ENCODE data around the gene YTHDF1. TPM values are rescaled to one million over a fixed set of nuclear protein-coding genes. Genes with fewer than 3 reads are reported as not detected.

YTHDF1 gene
- total and polyA plus RNA-seq, 2 of the 4 experiments (the other 2 are of a cell fraction), result 10.9 to 22.6 TPM

GRCh38 chr20:63215101-63216040 lies 560 bp downstream of the YTHDF1 start (continued):
- TF ChIP-seq ELK1 (IDR thresholded peaks at IDR 0.05; ENCODE audit: borderline replicate concordance, low read depth, low read length), result no peak
- TF ChIP-seq CHD1 (IDR thresholded peaks at IDR 0.05; ENCODE audit: low read depth, low read length), result no peak

- no peaks in the 10 kb centered on the region for H3K9me3 ChIP-seq (ENCODE audit: control insufficient read depth, insufficient read depth, low read length)
- peaks cover 29% of the 10 kb centered on the region for H3K36me3 ChIP-seq (ENCODE audit: control insufficient read depth, insufficient read depth, low read length)
- H3K4me3 ChIP-seq (ENCODE audit: insufficient read depth, low read depth, low read length), result no peak overlapping the region
- no TSS peak for BruUV-seq (replicated peaks)
- H3K56ac ChIP-seq (ENCODE audit: extremely low read depth, insufficient read depth, low read length), result no peak overlapping the region
- H3K9ac ChIP-seq (ENCODE audit: low read depth, low read length), result no peak overlapping the region
- no peak overlapping the region for H2AFZ ChIP-seq (replicated peaks; ENCODE audit: low read length, poor library complexity)
- no peak for TF ChIP-seq MAZ (IDR thresholded peaks at IDR 0.05; ENCODE audit: borderline replicate concordance, low read depth, low read length)
- TF ChIP-seq ELK1 (IDR thresholded peaks at IDR 0.05; ENCODE audit: borderline replicate concordance, low read depth, low read length), result no peak
- TF ChIP-seq MAFK (IDR thresholded peaks at IDR 0.05; ENCODE audit: low read depth, low read length), result no peak
- TF ChIP-seq BHLHE40 (IDR thresholded peaks at IDR 0.05; ENCODE audit: low read depth, low read length), result no peak
- no peak for TF ChIP-seq FOS (IDR thresholded peaks at IDR 0.05; ENCODE audit: low read depth, low read length)
- TF ChIP-seq CEBPB (IDR thresholded peaks at IDR 0.05; ENCODE audit: low read depth, low read length), result no peak
- TF ChIP-seq USF2 (IDR thresholded peaks at IDR 0.05; ENCODE audit: low read depth, low read length), result no peak
- no peak for TF ChIP-seq RAD21 (IDR thresholded peaks at IDR 0.05; ENCODE audit: low read length)
- H3K4me1 ChIP-seq (ENCODE audit: control insufficient read depth, insufficient read depth, low read length), result peaks cover 6% of the 10 kb centered on the region
- H2BK5ac ChIP-seq (ENCODE audit: low read depth, low read length, poor library complexity, severe bottlenecking), result no peak overlapping the region
- DNase-seq (no peak), ATAC-seq (ENCODE audit: low read depth) (no peak)
- H2AK9ac ChIP-seq (replicated peaks; ENCODE audit: low read depth, low read length, poor library complexity), result no peak overlapping the region
- H3K14ac ChIP-seq (replicated peaks; ENCODE audit: low read depth, low read length), result no peak overlapping the region
- H4K8ac ChIP-seq (ENCODE audit: low read depth in 2 of 2, low read length in 2 of 2), result no peak overlapping the region
- CTCF ChIA-PET, result interaction anchor here (0.6 to 2.2 kb wide), 2 partner anchors 9 to 1189 kb away, joined by 3 to 10 read pairs; no protein-coding TSS in a partner anchor
- no peak overlapping the region for H4K5ac ChIP-seq (ENCODE audit: low read depth, low read length)
- POLR2A ChIA-PET (ENCODE audit: unreplicated experiment), result no interaction called here
- H3K18ac ChIP-seq (ENCODE audit: low read depth, low read length), result no peak overlapping the region
- H2BK120ac ChIP-seq (ENCODE audit: low read depth, low read length), result no peak overlapping the region
- H2AK5ac ChIP-seq (ENCODE audit: low read depth, low read length), result no peak overlapping the region
- H4K91ac ChIP-seq (ENCODE audit: insufficient read depth, low read depth, low read length), result no peak overlapping the region
- in situ Hi-C loops (cut with MboI; ENCODE audit: low sequenced_read_pairs), result no loop called here
- peaks cover 23 to 53% of the 10 kb centered on the region in 2 experiments for H3K79me1 ChIP-seq (ENCODE audit: low read depth in 1 of 2, low read length in 2 of 2)
- peaks cover 6% of the 10 kb centered on the region; the same call in 1 of the 2 replicates for H3K9me1 ChIP-seq (ENCODE audit: insufficient read depth, low read length)
- WGBS, 2 experiments (ENCODE audit: extremely low coverage in 2 of 2, insufficient read length in 1 of 2), result 100% methylated on average over 1 of the region's 6 CpGs; no CpG with 5 or more reads in 1 of the 2 experiments
- no peak overlapping the region for H3K27ac ChIP-seq (ENCODE audit: insufficient read depth, low read length)
- intact Hi-C loops (cut with micrococcal nuclease), result no loop called here
- H4K20me1 ChIP-seq (ENCODE audit: insufficient read depth, low read length), result peaks cover 57% of the 10 kb centered on the region
- no peak overlapping the region for H2BK20ac ChIP-seq (ENCODE audit: low read depth, low read length)
- no peak overlapping the region for H3K23ac ChIP-seq (ENCODE audit: low read depth, low read length)
- dilution Hi-C loops (cut with HindIII; ENCODE audit: low sequenced_read_pairs, unreplicated experiment), result no loop called here
- H3K4ac ChIP-seq (ENCODE audit: low read depth, low read length), result no peak overlapping the region
- peak overlapping the region; percentile 96; the same call in 1 of the 2 replicates for H3K4me2 ChIP-seq (ENCODE audit: low read depth, low read length)
- peaks cover 2% of the 10 kb centered on the region; the same call in 1 of the 2 replicates for H3K27me3 ChIP-seq (ENCODE audit: control insufficient read depth, insufficient read depth, low read length)
- no peak overlapping the region for H2BK15ac ChIP-seq (ENCODE audit: low read depth, low read length)
Observed at GRCh38 chr20:63214514-63214913, 1.4 kb downstream of the YTHDF1 start.
